Sciatic nerve (tissue), 2 donors: ENCODE results near the gene CBX8. TPM values are rescaled to one million over a fixed set of nuclear protein-coding genes. Genes with fewer than 3 reads are reported as not detected.

Experiments
- ATAC-seq: fragments of 200-7000 bp; cut with Tn5 transposase; one replicate; pipeline ENCODE4 v1.9.1; 2020; ENCODE audit warnings: mild to moderate bottlenecking, moderate library complexity
- DNase-seq: peaks from one replicate; pipeline ENCODE4 v3.0.0-alpha.2; 2020; ENCODE audit warnings: low spot score
- intact Hi-C: fragments of 100-400 bp; cut with DNase I; formaldehyde crosslinking; loops from one replicate; pipeline ENCODE4 v1.14.2; 2022
- total RNA-seq: library from RNA; stranded (reverse); fragmentation: NEBNext Ultra II Directional; extraction: Animal tissue kit (Norgen Biotek cat#: 25700); gene quantifications from one replicate; pipeline ENCODE4 v1.2.1, GENCODE V29; 2021
- donor health status: DM: no; HTN: no; CAD: no.
- donor health status: DM: no; HTN: no; CAD: no.

Gene CBX8
- total RNA-seq, 1 donor from 2014 or later = 2.0 TPM

DNA sequence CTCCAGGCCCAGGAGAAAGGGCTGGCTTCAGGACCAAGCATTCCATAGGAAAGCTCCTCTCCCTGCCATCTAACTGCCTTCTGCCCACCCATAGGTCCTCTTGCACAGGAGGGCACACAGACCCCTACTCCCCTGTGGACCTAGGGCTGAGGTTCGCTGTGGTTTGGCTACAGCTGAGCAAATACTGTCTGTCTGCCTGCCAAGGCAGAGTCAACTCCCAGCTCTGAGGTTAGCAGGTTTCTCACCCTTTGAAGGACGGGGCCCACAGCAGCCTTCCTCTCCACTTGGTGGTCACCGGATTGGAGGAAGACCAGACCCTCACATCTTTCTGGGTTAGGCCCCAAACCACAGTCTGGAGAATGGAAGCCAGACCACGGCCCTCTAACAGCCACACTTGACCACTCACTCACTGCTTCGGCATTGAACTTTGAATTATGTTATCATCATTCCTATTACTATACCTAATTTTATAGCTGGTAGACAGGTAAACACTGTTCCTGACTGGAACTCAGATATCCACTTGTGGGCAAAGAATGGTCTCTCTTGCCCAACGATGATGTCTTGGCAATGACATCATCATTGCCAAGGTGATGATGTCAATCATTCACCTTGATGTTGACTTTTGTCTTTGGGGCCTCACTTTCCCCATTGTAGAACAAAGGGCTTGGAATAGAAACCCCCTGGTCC is 28.2 kb upstream of the CBX8 start:
- DNase-seq = no peak
- ATAC-seq = no peak
- intact Hi-C loops = no loop called here

GRCh38 chr17:79824234-79824633 is 27.4 kb upstream of the CBX8 start:
- intact Hi-C loops = no loop called here
- DNase-seq (no peak), ATAC-seq (no peak)

GRCh38 chr17:79822583-79823124 is 25.8 kb upstream of the CBX8 start:
- ATAC-seq (no peak), DNase-seq (no peak)
- intact Hi-C loops = no loop called here

GRCh38 chr17:79821331-79822095 is 24.6 kb upstream of the CBX8 start:
- DNase-seq (no peak), ATAC-seq (no peak)
- intact Hi-C loops = no loop called here

DNA sequence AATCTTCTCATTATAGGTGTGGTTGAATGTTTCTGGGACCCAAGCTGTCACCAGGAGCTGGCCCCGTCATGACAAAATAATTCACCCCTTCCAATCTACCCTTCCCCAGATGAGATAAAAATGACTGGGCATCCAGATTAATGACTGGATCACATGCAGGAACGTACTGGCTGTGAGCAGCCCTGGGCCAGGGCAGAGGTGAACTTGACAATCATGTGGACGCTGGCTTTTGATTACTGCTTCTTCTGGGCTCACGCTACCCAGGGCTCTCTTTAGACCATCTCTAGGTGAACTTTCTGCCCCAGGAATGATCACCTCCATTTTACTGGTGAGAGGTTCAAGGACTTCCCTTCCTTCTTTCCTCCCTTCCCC is 24.1 kb upstream of the CBX8 start:
- intact Hi-C loops = no loop called here

GRCh38 chr17:79819534-79820276 is 22.8 kb upstream of the CBX8 start:
- ATAC-seq (no peak), DNase-seq (no peak)
- intact Hi-C loops = no loop called here

More for the DNA sequence above, 24.1 kb upstream of the CBX8 start:
- DNase-seq (no peak), ATAC-seq (no peak)

DNA sequence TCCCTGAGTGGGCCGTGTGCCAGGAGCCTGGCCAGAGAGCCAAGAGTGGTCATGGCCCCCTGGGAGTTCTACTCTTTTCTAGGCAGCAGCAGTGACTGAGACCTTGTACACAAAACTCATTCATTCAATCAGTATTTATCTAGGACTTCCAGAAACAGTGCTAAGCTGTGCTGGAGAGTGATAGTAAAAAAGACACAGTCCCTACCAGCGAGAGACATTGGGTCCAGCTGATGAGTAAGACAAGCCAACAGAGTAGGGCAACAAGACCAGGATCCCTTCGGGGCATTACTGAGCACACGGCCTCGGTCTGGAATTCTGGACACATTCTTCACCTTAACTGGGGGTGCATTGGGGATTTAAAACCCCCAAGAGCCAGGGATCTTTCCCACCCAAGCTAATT is 22.2 kb upstream of the CBX8 start:
- no peak for ATAC-seq
- intact Hi-C loops = no loop called here
- DNase-seq = no peak

GRCh38 chr17:79818026-79818758 is 21.3 kb upstream of the CBX8 start:
- DNase-seq (no peak), ATAC-seq (no peak)
- intact Hi-C loops = no loop called here

GRCh38 chr17:79815836-79816461 is 19.1 kb upstream of the CBX8 start:
- no peak for ATAC-seq
- intact Hi-C loops = no loop called here
- DNase-seq = no peak

GRCh38 chr17:79814974-79815835 is 18.3 kb upstream of the CBX8 start:
- intact Hi-C loops = loop anchor here (5.0 kb wide), 1 partner anchor 642 kb away; no protein-coding TSS in a partner anchor
- ATAC-seq (peak; percentile 62), DNase-seq (peak; percentile 67)

GRCh38 chr17:79814127-79814973 is 17.5 kb upstream of the CBX8 start:
- no peak for DNase-seq

GRCh38 chr17:79813297-79814126 is 16.6 kb upstream of the CBX8 start:
- ATAC-seq = no peak
- intact Hi-C loops = loop anchor here (5.0 kb wide), 1 partner anchor 644 kb away; no protein-coding TSS in a partner anchor

More at GRCh38 chr17:79814127-79814973, 17.5 kb upstream of the CBX8 start:
- intact Hi-C loops = loop anchor here (5.0 kb wide), 1 partner anchor 643 kb away; no protein-coding TSS in a partner anchor
- ATAC-seq = peak; percentile 3

GRCh38 chr17:79812353-79813258 is 15.7 kb upstream of the CBX8 start:
- intact Hi-C loops = loop anchor here (5.0 kb wide), 1 partner anchor 645 kb away; no protein-coding TSS in a partner anchor
- ATAC-seq = no peak

More at GRCh38 chr17:79813297-79814126, 16.6 kb upstream of the CBX8 start:
- DNase-seq = no peak

GRCh38 chr17:79811868-79812352 is 15.0 kb upstream of the CBX8 start:
- no peak for DNase-seq
- no peak for ATAC-seq
- intact Hi-C loops = loop anchor here (5.0 kb wide), 1 partner anchor 645 kb away; no protein-coding TSS in a partner anchor

More at GRCh38 chr17:79812353-79813258, 15.7 kb upstream of the CBX8 start:
- no peak for DNase-seq
